Measurements from ENCODE around the gene TNFSF8. TPM values are rescaled to one million over a fixed set of nuclear protein-coding genes. Genes with fewer than 3 reads are reported as not detected.

TNFSF8 gene
- total RNA-seq, 2 experiments from 2014 or later, result 70.9 to 71.6 TPM

DNA sequence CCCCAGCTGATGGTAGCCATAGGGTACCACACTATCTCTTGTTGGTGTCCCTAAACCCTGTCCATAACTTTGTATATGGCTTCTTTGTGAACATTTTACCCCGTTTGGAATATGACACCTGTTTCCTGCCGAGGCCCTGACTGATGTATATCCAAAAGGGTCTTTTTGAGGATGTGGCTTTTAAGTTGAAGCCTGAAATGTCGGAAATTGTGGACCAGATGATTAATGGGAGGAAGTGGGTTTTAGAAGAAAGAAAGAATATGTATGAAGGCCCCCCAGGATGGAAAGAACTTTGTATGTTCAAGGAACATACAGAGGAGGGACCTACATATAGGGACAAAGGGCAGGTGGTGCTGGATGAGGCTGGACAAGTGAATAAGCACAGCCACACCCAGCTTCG, 16.7 kb upstream of the TNFSF8 start:
- Mint-ChIP-seq H3K4me3 (no peak overlapping the region), H3K27me3 (no peaks in the 10 kb centered on the region)
- POLR2A ChIA-PET, result interaction anchor here (1.6 to 3.2 kb wide), 2 partner anchors 11 to 17 kb away, joined by 3 to 10 read pairs; partner anchors contain the start of gene TNFSF8

DNA sequence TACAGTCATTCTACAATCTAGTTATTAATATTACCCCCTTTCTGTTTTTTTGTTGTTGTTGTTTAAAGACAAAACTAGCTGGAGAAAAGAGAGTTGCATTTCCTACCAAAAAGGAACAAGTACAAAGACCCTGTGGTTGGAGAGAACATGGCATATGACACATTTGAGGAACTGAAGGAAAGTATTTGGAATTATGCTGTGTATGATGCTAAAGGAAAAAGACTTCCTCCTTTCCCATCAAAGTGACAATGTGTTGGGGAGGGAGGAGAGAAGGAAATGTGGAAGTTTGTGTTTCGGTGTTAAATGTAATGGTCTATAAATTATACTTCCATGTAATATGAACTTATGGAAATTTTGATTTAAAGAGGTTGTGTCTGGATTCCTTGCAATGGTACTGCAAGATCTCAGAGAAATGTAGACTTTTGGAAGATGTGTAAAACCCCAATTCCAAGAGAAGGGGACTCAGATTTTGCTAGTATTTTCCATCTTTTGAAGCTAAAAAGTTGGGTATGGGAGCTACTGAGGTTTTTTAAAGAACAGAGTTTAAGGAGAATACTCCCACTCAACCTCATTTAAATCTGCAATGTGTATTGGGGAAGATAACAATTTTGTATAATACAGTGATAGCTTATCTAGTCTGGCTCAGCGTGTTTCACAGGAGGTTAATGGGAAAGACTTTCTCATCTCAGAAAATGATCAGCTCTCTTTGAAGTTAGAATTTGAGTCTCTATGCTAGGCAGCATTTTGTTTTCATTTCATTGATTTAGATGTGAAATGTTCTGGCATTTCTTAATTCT, 15.4 kb upstream of the TNFSF8 start:
- Histone ChIP-seq H3K27ac (ENCODE audit: low read depth in 1 of 2, low read length in 2 of 2) (no peak overlapping the region), H3K4me1 (ENCODE audit: insufficient read depth, low read length) (no peaks in the 10 kb centered on the region), H3K27me3 (ENCODE audit: control insufficient read depth in 1 of 2, insufficient read depth in 2 of 2, low read length in 2 of 2) (no peaks in the 10 kb centered on the region), H3K9me3 (ENCODE audit: control insufficient read depth in 1 of 2, insufficient read depth in 1 of 2, low read length in 2 of 2) (no peaks in the 10 kb centered on the region), H3K4me3 (ENCODE audit: low read length) (no peak overlapping the region), H3K36me3 (ENCODE audit: insufficient read depth, low read length) (no peaks in the 10 kb centered on the region)
- CTCF ChIA-PET, result interaction anchor here (0.5 kb wide), 1 partner anchor 249 kb away, joined by 3 read pairs; no protein-coding TSS in a partner anchor
- TF ChIP-seq, protein P1, sequence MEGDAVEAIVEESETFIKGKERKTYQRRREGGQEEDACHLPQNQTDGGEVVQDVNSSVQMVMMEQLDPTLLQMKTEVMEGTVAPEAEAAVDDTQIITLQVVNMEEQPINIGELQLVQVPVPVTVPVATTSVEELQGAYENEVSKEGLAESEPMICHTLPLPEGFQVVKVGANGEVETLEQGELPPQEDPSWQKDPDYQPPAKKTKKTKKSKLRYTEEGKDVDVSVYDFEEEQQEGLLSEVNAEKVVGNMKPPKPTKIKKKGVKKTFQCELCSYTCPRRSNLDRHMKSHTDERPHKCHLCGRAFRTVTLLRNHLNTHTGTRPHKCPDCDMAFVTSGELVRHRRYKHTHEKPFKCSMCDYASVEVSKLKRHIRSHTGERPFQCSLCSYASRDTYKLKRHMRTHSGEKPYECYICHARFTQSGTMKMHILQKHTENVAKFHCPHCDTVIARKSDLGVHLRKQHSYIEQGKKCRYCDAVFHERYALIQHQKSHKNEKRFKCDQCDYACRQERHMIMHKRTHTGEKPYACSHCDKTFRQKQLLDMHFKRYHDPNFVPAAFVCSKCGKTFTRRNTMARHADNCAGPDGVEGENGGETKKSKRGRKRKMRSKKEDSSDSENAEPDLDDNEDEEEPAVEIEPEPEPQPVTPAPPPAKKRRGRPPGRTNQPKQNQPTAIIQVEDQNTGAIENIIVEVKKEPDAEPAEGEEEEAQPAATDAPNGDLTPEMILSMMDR (IDR thresholded peaks at IDR 0.05), result no peak
- DNase-seq (no peak), ATAC-seq (ENCODE audit: poor library complexity) (no peak)
- Mint-ChIP-seq H3K27ac (no peak overlapping the region), H3K27me3 (no peaks in the 10 kb centered on the region), H3K36me3 (ENCODE audit: low read depth) (no peaks in the 10 kb centered on the region), H3K4me1 (ENCODE audit: low read depth) (peaks cover under 1% of the 10 kb centered on the region), H3K4me3 (no peak overlapping the region), H3K9me3 (no peaks in the 10 kb centered on the region)
- intact Hi-C loops (cut with DNase I, micrococcal nuclease), result no loop called here
- POLR2A ChIA-PET, result interaction anchor here (1.6 to 3.2 kb wide), 2 partner anchors 10 to 15 kb away, joined by 3 to 10 read pairs; partner anchors contain the start of gene TNFSF8

More for the DNA sequence above, 16.7 kb upstream of the TNFSF8 start:
- DNase-seq, result no peak
- H3K36me3 ChIP-seq (ENCODE audit: insufficient read depth, low read length), result no peaks in the 10 kb centered on the region
- H3K27me3 ChIP-seq (ENCODE audit: control insufficient read depth in 1 of 2, insufficient read depth in 2 of 2, low read length in 2 of 2), result no peaks in the 10 kb centered on the region
- Mint-ChIP-seq H3K27ac (no peak overlapping the region), H3K9me3 (no peaks in the 10 kb centered on the region), H3K36me3 (ENCODE audit: low read depth) (no peaks in the 10 kb centered on the region), H3K4me1 (ENCODE audit: low read depth) (no peaks in the 10 kb centered on the region)
- intact Hi-C loops (cut with DNase I, micrococcal nuclease), result no loop called here
- H3K4me3 ChIP-seq (ENCODE audit: low read length), result no peak overlapping the region
- TF ChIP-seq, protein P1 (IDR thresholded peaks at IDR 0.05), result no peak
- H3K27ac ChIP-seq (ENCODE audit: low read depth in 1 of 2, low read length in 2 of 2), result no peak overlapping the region
- H3K9me3 ChIP-seq (ENCODE audit: control insufficient read depth in 1 of 2, insufficient read depth in 1 of 2, low read length in 2 of 2), result no peaks in the 10 kb centered on the region
- ATAC-seq (ENCODE audit: poor library complexity), result no peak
- no peaks in the 10 kb centered on the region for H3K4me1 ChIP-seq (ENCODE audit: insufficient read depth, low read length)
- CTCF ChIA-PET, result no interaction called here

DNA sequence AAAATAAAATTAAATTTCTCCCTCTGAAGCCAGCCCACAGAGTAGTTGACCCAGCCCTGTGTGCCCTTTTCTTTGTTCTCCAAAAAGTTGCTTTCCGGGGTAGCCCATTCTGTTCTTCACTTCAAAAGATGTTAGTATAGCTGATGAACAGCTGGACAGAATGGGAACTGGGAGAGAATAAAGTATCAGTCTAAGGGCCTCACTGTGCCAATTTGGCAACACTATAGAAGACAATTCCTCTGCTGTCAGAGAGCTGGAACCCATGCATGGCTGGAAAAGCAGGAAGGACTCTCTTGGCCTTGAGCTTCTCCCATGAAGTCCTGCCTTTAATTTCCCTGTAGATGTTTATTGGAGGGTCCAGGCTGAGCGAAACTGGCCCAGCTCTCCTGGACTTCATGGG, 11.0 kb upstream of the TNFSF8 start:
- Mint-ChIP-seq H3K27me3 (no peaks in the 10 kb centered on the region), H3K4me3 (no peak overlapping the region), H3K9me3 (no peaks in the 10 kb centered on the region), H3K4me1 (ENCODE audit: low read depth) (peaks cover 34% of the 10 kb centered on the region), H3K36me3 (ENCODE audit: low read depth) (no peaks in the 10 kb centered on the region), H3K27ac (no peak overlapping the region)
- H3K27ac ChIP-seq (ENCODE audit: low read depth in 1 of 2, low read length in 2 of 2), result no peak overlapping the region
- H3K36me3 ChIP-seq (ENCODE audit: insufficient read depth, low read length), result no peaks in the 10 kb centered on the region
- peaks cover 13% of the 10 kb centered on the region for H3K4me1 ChIP-seq (ENCODE audit: insufficient read depth, low read length)
- TF ChIP-seq, protein P1 (IDR thresholded peaks at IDR 0.05), result no peak
- ATAC-seq (ENCODE audit: poor library complexity), result no peak
- CTCF ChIA-PET, result no interaction called here
- no peak overlapping the region for H3K4me3 ChIP-seq (ENCODE audit: low read length)
- intact Hi-C loops (cut with DNase I, micrococcal nuclease), result no loop called here
- POLR2A ChIA-PET, result interaction anchor here (0.9 to 1.3 kb wide), 2 partner anchors 11 to 19 kb away, joined by 4 to 5 read pairs; partner anchors contain the start of gene TNFSF8
- H3K9me3 ChIP-seq (ENCODE audit: control insufficient read depth in 1 of 2, insufficient read depth in 1 of 2, low read length in 2 of 2), result no peaks in the 10 kb centered on the region
- no peak for DNase-seq
- H3K27me3 ChIP-seq (ENCODE audit: control insufficient read depth in 1 of 2, insufficient read depth in 2 of 2, low read length in 2 of 2), result no peaks in the 10 kb centered on the region

All from CD4-positive, alpha-beta T cell (primary cell).